Kidney epithelial cell (primary cell): Measurements from ENCODE around the gene TMEFF1. TPM values are rescaled to one million over a fixed set of nuclear protein-coding genes. Genes with fewer than 3 reads are reported as not detected.

Source experiments
- DNase-seq: peaks from one replicate; pipeline ENCODE4 v3.0.0-alpha.2; 2010; ENCODE audit warnings: low read depth
- H3K27me3 ChIP-seq: 2 replicates; pipeline ENCODE4 v1.6.0; 2011; ENCODE audit warnings: low read length; ENCODE audit not compliant: control insufficient read depth, insufficient read depth
- H3K36me3 ChIP-seq: 2 replicates; pipeline ENCODE4 v1.5.1; 2011; ENCODE audit warnings: low read length; ENCODE audit not compliant: control insufficient read depth, insufficient read depth
- H3K4me3 ChIP-seq: 2 replicates; pipeline ENCODE4 v1.5.1; 2011; ENCODE audit warnings: low read depth, mild to moderate bottlenecking, control low read depth, low read length
- total RNA-seq: library from RNA; depleted of rRNA; stranded (reverse); fragments of >200 nt; gene quantifications from 2 replicates; pipeline ENCODE4 v1.2.3, GENCODE V29; 2015
- TF ChIP-seq, protein P1 (sequence below): IDR thresholded peaks from 2 replicates; pipeline ENCODE4 v1.5.1; 2011; ENCODE audit warnings: mild to moderate bottlenecking, moderate library complexity, low read length, control low read depth, inconsistent platforms; ENCODE audit not compliant: insufficient read depth, poor library complexity, severe bottlenecking

Gene TMEFF1
- total RNA-seq, 1 donor from 2014 or later: 23.4 TPM

DNA sequence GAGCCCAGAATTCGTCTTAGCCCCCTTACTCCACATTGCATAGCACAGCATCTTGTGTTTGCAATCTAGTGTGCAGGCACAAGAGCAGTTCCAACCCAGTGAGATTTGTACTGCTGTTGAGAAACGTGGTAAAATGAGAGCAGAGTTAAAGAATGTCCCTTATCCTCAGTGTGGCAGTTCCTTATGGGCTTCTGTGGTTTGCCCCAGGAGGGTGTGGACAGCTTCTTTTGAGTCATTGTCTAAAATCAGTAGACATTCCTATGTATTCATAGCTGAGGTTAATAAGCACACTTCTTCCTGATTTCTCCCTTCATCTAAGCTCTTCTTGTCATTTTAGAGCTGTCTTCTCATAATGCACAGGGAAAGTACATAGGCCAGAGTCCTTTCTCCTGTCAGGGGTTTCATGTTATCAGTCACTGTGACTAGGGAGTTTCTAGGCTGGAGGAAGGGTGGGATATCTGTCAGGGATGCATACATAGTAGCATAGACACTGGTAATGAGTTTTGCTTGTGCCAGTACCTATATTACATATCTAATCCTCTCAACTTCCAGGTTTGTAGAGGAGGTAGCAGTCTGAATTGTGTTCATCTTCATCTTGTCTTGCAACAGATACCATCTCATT, 102.9 kb downstream of the TMEFF1 start:
- H3K27me3 ChIP-seq: no peaks in the 10 kb centered on the region
- no peak for DNase-seq

DNA sequence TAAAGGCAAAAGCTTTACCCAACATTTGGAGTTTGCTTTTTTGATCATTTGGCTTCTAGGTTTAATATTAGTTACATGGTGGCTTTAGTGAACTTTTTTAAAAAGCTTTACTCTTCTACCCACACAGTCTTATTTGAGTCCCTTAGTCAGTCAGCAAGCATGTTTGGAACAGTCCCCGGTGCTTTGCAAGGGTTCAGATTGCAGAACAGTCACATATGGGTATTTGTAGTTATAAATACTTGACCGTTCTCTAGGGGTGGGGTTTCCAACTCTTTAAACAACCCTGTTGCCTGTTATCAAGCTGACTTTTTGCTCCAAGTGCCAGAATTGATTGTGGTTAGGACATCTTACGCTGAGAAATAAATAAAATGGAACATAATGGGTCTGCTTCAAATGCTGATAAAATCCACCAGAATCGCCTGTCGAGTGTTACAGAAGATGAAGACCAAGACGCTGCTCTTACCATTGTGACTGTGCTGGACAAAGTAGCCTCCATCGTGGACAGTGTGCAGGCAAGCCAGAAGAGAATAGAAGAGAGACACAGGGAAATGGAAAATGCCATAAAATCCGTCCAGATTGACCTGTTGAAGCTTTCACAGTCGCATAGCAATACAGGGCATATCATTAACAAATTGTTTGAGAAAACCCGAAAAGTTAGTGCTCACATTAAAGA, 105.0 kb downstream of the TMEFF1 start, which contains the start of gene CAVIN4:
Gene CAVIN4, plus strand, starts transcription at position 304 of the 673 bp plus-strand sequence. Its CDS starts 65 bp downstream, at position 369.
- no peak for DNase-seq
- Histone ChIP-seq H3K27me3 (no peaks in the 10 kb centered on the region), H3K4me3 (no peak within 1 kb of the TSS), H3K36me3 (no peaks in the 10 kb centered on the region)
- TF ChIP-seq, protein P1, sequence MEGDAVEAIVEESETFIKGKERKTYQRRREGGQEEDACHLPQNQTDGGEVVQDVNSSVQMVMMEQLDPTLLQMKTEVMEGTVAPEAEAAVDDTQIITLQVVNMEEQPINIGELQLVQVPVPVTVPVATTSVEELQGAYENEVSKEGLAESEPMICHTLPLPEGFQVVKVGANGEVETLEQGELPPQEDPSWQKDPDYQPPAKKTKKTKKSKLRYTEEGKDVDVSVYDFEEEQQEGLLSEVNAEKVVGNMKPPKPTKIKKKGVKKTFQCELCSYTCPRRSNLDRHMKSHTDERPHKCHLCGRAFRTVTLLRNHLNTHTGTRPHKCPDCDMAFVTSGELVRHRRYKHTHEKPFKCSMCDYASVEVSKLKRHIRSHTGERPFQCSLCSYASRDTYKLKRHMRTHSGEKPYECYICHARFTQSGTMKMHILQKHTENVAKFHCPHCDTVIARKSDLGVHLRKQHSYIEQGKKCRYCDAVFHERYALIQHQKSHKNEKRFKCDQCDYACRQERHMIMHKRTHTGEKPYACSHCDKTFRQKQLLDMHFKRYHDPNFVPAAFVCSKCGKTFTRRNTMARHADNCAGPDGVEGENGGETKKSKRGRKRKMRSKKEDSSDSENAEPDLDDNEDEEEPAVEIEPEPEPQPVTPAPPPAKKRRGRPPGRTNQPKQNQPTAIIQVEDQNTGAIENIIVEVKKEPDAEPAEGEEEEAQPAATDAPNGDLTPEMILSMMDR: no peak

More for the DNA sequence above, 102.9 kb downstream of the TMEFF1 start:
- TF ChIP-seq, protein P1: no peak
- Histone ChIP-seq H3K4me3 (no peak overlapping the region), H3K36me3 (no peaks in the 10 kb centered on the region)

DNA sequence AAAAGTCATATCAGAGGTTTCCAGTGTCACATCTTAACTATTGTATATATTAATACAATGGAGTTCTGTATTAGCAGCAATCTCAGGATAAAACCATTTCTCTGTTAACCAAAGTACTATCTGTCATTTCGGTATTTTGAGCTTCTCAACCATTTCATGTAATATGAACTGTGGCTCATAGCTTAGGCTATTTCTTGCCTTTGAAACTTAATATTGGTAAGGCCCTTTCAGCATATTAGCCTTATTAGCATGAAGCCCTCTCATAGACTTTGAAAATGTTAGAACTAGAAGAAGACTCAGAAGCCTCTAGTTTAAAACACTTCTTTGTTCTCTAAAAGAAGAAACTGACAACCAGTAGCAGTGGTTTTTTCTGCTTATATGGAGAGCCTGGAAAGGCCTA, 105.7 kb downstream of the TMEFF1 start:
- Histone ChIP-seq H3K4me3 (no peak overlapping the region), H3K36me3 (no peaks in the 10 kb centered on the region), H3K27me3 (no peaks in the 10 kb centered on the region)
- no peak for DNase-seq
- TF ChIP-seq, protein P1: no peak

DNA sequence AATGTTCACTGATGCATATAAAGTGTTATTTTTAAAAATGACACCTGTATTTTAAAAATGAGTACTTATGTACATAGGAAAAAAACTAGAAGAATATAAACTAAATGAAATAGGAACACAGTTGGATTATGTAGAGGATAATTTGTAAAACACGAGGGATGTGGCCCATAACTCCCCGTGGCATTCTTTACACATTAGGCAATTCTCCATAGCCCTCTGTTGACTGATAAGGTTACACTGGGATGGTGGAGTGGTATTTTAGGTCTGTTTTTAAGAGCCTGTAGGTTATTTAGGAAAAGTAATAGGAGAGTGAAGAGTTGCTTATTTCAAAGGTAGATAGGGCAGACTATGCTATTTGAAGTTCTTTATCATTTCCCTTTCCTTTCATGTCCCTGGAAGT, 106.7 kb downstream of the TMEFF1 start:
- no peak for DNase-seq
- TF ChIP-seq, protein P1: no peak

DNA sequence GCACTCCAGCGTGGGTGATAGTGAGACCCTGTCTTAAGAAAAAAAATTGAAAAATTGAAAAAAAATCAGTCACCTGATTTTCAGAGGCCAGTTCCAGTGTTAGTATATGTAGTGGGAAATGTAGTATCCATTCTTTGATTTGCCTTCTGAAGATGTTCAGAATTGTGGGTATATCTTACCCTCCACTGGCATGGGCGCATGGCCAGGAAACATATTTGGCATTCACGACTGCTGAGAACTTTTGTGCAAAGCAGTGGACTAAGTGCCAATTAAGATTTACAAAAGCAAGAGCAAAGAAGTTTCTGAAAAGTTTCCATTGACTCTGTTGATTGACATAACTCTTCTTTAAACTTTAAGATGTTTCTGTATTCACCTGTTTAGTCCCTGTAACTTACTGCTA, 107.3 kb downstream of the TMEFF1 start:
- Histone ChIP-seq H3K27me3 (no peaks in the 10 kb centered on the region), H3K4me3 (no peak overlapping the region)
- TF ChIP-seq, protein P1: no peak

More for the DNA sequence above, 106.7 kb downstream of the TMEFF1 start:
- H3K27me3 ChIP-seq: no peaks in the 10 kb centered on the region
- no peaks in the 10 kb centered on the region for H3K36me3 ChIP-seq
- no peak overlapping the region for H3K4me3 ChIP-seq

More for the DNA sequence above, 107.3 kb downstream of the TMEFF1 start:
- no peaks in the 10 kb centered on the region for H3K36me3 ChIP-seq
- DNase-seq: no peak
